NCI-H345 (cell line): ENCODE measurements around the gene PLAC9.
"Not testable (repeated sequence)": the region's sequence is repeated elsewhere in the genome, so short reads cannot be mapped to it uniquely, and the experiment has no call there.

Experiments used
- DNase-seq: peaks from one replicate; lab custom pipeline; 2025; lab: John Stamatoyannopoulos, UW

Gene PLAC9

GRCh38 chr10:80139265-80139664 is 6.7 kb downstream of the PLAC9 start:
- no peak for DNase-seq

- DNase-seq, result no peak
Measured at GRCh38 chr10:80140251-80140650, 7.7 kb downstream of the PLAC9 start.

GRCh38 chr10:80141696-80142460 is 9.3 kb downstream of the PLAC9 start:
- no peak for DNase-seq

- DNase-seq, result peak; percentile 55
Measured at GRCh38 chr10:80144067-80144695, 11.7 kb downstream of the PLAC9 start.

GRCh38 chr10:80144696-80145131 is 12.2 kb downstream of the PLAC9 start:
- no peak for DNase-seq

- not testable (repeated sequence) for DNase-seq
Measured at GRCh38 chr10:80145406-80146308, 13.1 kb downstream of the PLAC9 start.

- DNase-seq, result no peak
Measured at GRCh38 chr10:80146918-80147317, 14.4 kb downstream of the PLAC9 start.

- DNase-seq, result no peak
Measured at GRCh38 chr10:80148166-80148805, 15.8 kb downstream of the PLAC9 start.

GRCh38 chr10:80149123-80149522 is 16.6 kb downstream of the PLAC9 start:
- DNase-seq, result no peak

GRCh38 chr10:80150172-80150571 is 17.6 kb downstream of the PLAC9 start:
- DNase-seq, result no peak

- DNase-seq, result no peak
Measured at GRCh38 chr10:80152820-80153219, 20.3 kb downstream of the PLAC9 start.

GRCh38 chr10:80153460-80153859 is 20.9 kb downstream of the PLAC9 start:
- no peak for DNase-seq

GRCh38 chr10:80154626-80154977 is 22.1 kb downstream of the PLAC9 start:
- no peak for DNase-seq

GRCh38 chr10:80154978-80155695 is 22.6 kb downstream of the PLAC9 start:
- DNase-seq, result no peak

- no peak for DNase-seq
Measured at GRCh38 chr10:80155696-80156215, 23.2 kb downstream of the PLAC9 start.

GRCh38 chr10:80156216-80156615 is 23.7 kb downstream of the PLAC9 start:
- no peak for DNase-seq

- no peak for DNase-seq
Measured at GRCh38 chr10:80157561-80157960, 25.0 kb downstream of the PLAC9 start.

GRCh38 chr10:80158126-80158525 is 25.6 kb downstream of the PLAC9 start:
- no peak for DNase-seq

- peak; percentile 88 for DNase-seq
Measured at GRCh38 chr10:80158598-80159127, 26.1 kb downstream of the PLAC9 start.

- DNase-seq, result no peak
Measured at GRCh38 chr10:80159166-80159873, 26.8 kb downstream of the PLAC9 start.
